Measurements from ENCODE around the gene CD247.

Gene CD247

DNA sequence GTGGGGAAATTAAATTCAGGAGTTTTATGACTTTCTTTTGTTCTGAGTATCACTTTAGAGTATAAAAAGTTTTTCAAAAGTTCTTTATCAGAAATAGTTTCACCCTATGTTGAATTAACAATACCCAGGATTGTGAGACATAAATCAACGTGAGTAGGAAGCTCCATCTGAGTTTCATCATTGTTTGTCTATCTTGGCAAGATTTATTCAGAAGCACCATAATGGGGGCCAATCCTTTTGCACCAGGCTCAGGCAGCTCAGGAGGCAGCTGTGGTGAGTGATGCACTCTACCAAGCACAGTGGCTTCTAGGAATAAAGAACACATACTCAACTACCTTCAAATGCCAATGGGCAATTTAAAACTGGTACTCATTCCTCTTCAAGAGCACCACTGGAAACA lies 23.3 kb upstream of the CD247 start:
- Histone ChIP-seq H3K9ac (ENCODE audit: low read depth, low read length) (no peak overlapping the region), H3K27me3 (ENCODE audit: control insufficient read depth, insufficient read depth, low read length) (no peaks in the 10 kb centered on the region), H3K27ac (ENCODE audit: low read depth, low read length) (no peak overlapping the region), H3K36me3 (ENCODE audit: control insufficient read depth, insufficient read depth, low read length) (peaks cover 17% of the 10 kb centered on the region; the same call in 1 of the 2 replicates), H3K9me3 (ENCODE audit: control insufficient read depth, insufficient read depth, low read length) (no peaks in the 10 kb centered on the region), H3K4me3 (ENCODE audit: low read depth, low read length) (no peak overlapping the region), H3K4me1 (ENCODE audit: control insufficient read depth, insufficient read depth, low read length) (peaks cover 8% of the 10 kb centered on the region; the same call in 1 of the 2 replicates)

GRCh38 chr1:167541003-167541402 lies 22.7 kb upstream of the CD247 start:
- Histone ChIP-seq H3K27me3 (ENCODE audit: control insufficient read depth, insufficient read depth, low read length) (no peaks in the 10 kb centered on the region), H3K9ac (ENCODE audit: low read depth, low read length) (no peak overlapping the region), H3K36me3 (ENCODE audit: control insufficient read depth, insufficient read depth, low read length) (peaks cover 15% of the 10 kb centered on the region; the same call in 1 of the 2 replicates), H3K27ac (ENCODE audit: low read depth, low read length) (no peak overlapping the region), H3K9me3 (ENCODE audit: control insufficient read depth, insufficient read depth, low read length) (no peaks in the 10 kb centered on the region), H3K4me1 (ENCODE audit: control insufficient read depth, insufficient read depth, low read length) (peaks cover 8% of the 10 kb centered on the region; the same call in 1 of the 2 replicates), H3K4me3 (ENCODE audit: low read depth, low read length) (no peak overlapping the region)

GRCh38 chr1:167538657-167539056 lies 20.3 kb upstream of the CD247 start:
- H3K4me3 ChIP-seq (ENCODE audit: low read depth, low read length): no peak overlapping the region
- H3K27me3 ChIP-seq (ENCODE audit: control insufficient read depth, insufficient read depth, low read length): no peaks in the 10 kb centered on the region
- H3K9me3 ChIP-seq (ENCODE audit: control insufficient read depth, insufficient read depth, low read length): no peaks in the 10 kb centered on the region
- no peaks in the 10 kb centered on the region for H3K36me3 ChIP-seq (ENCODE audit: control insufficient read depth, insufficient read depth, low read length)
- peaks cover 8% of the 10 kb centered on the region; the same call in 1 of the 2 replicates for H3K4me1 ChIP-seq (ENCODE audit: control insufficient read depth, insufficient read depth, low read length)
- no peak overlapping the region for H3K27ac ChIP-seq (ENCODE audit: low read depth, low read length)
- H3K9ac ChIP-seq (ENCODE audit: low read depth, low read length): no peak overlapping the region

GRCh38 chr1:167533851-167534300 lies 15.5 kb upstream of the CD247 start:
- Histone ChIP-seq H3K27ac (ENCODE audit: low read depth, low read length) (no peak overlapping the region), H3K4me1 (ENCODE audit: control insufficient read depth, insufficient read depth, low read length) (peaks cover 10% of the 10 kb centered on the region; the same call in 1 of the 2 replicates), H3K36me3 (ENCODE audit: control insufficient read depth, insufficient read depth, low read length) (no peaks in the 10 kb centered on the region), H3K4me3 (ENCODE audit: low read depth, low read length) (no peak overlapping the region), H3K27me3 (ENCODE audit: control insufficient read depth, insufficient read depth, low read length) (no peaks in the 10 kb centered on the region), H3K9me3 (ENCODE audit: control insufficient read depth, insufficient read depth, low read length) (no peaks in the 10 kb centered on the region), H3K9ac (ENCODE audit: low read depth, low read length) (no peak overlapping the region)

DNA sequence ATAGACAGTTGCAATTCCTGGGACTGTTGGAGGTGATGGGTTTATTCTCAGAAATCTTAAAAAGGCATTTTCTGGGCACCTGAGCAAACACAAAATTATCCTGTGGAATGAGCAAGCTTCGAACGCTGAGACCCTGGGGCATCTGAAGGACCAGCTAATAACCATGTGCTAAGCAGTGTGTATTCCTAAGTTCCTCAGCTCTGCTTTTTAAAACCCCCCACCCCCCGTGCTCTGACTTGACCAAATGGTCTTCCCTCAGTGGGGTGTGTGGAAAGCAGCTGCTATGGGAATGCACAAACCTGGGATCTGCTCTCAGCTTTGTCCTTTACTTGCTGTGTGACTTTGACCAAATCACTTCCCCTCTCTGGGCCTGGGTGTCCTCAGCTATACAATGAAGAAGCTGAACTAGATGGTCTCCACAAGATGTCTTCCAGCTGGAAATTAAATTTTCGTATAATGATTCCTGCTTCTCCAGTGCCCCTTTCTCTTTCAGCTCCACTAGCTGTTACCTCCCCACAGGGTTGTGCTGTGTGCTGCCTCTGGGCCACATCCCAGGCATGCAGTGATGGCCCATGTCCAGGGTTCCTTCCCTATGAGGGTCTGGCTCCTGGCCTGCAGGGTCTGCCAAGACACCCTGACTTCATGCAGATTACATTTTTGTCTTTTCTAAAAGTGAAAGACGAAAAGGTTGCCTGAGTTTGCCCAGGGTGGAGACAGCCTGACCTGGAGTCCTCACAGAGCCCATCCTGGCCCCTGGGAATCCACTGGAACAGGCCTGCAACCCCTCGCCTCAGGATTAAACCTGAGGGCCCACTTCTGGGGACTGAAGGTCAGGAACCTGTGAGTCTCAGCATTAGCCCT lies 14.9 kb upstream of the CD247 start:
- Histone ChIP-seq H3K27me3 (ENCODE audit: control insufficient read depth, insufficient read depth, low read length) (no peaks in the 10 kb centered on the region), H3K4me3 (ENCODE audit: low read depth, low read length) (no peak overlapping the region), H3K4me1 (ENCODE audit: control insufficient read depth, insufficient read depth, low read length) (peaks cover 4% of the 10 kb centered on the region; the same call in 1 of the 2 replicates), H3K9me3 (ENCODE audit: control insufficient read depth, insufficient read depth, low read length) (no peaks in the 10 kb centered on the region), H3K36me3 (ENCODE audit: control insufficient read depth, insufficient read depth, low read length) (no peaks in the 10 kb centered on the region), H3K27ac (ENCODE audit: low read depth, low read length) (no peak overlapping the region), H3K9ac (ENCODE audit: low read depth, low read length) (no peak overlapping the region)

GRCh38 chr1:167532375-167532774 lies 14.0 kb upstream of the CD247 start:
- Histone ChIP-seq H3K9me3 (ENCODE audit: control insufficient read depth, insufficient read depth, low read length) (no peaks in the 10 kb centered on the region), H3K4me3 (ENCODE audit: low read depth, low read length) (no peak overlapping the region), H3K27ac (ENCODE audit: low read depth, low read length) (no peak overlapping the region), H3K27me3 (ENCODE audit: control insufficient read depth, insufficient read depth, low read length) (no peaks in the 10 kb centered on the region; the same call in 1 of the 2 replicates), H3K9ac (ENCODE audit: low read depth, low read length) (no peak overlapping the region), H3K36me3 (ENCODE audit: control insufficient read depth, insufficient read depth, low read length) (no peaks in the 10 kb centered on the region), H3K4me1 (ENCODE audit: control insufficient read depth, insufficient read depth, low read length) (peaks cover 4% of the 10 kb centered on the region; the same call in 1 of the 2 replicates)

GRCh38 chr1:167529829-167530474 lies 11.6 kb upstream of the CD247 start:
- H3K27ac ChIP-seq (ENCODE audit: low read depth, low read length): no peak overlapping the region
- H3K9ac ChIP-seq (ENCODE audit: low read depth, low read length): no peak overlapping the region
- H3K4me3 ChIP-seq (ENCODE audit: low read depth, low read length): no peak overlapping the region
- peaks cover 4% of the 10 kb centered on the region; the same call in 1 of the 2 replicates for H3K4me1 ChIP-seq (ENCODE audit: control insufficient read depth, insufficient read depth, low read length)
- H3K36me3 ChIP-seq (ENCODE audit: control insufficient read depth, insufficient read depth, low read length): no peaks in the 10 kb centered on the region
- H3K9me3 ChIP-seq (ENCODE audit: control insufficient read depth, insufficient read depth, low read length): no peaks in the 10 kb centered on the region
- H3K27me3 ChIP-seq (ENCODE audit: control insufficient read depth, insufficient read depth, low read length): peaks cover 6% of the 10 kb centered on the region; the same call in 1 of the 2 replicates

DNA sequence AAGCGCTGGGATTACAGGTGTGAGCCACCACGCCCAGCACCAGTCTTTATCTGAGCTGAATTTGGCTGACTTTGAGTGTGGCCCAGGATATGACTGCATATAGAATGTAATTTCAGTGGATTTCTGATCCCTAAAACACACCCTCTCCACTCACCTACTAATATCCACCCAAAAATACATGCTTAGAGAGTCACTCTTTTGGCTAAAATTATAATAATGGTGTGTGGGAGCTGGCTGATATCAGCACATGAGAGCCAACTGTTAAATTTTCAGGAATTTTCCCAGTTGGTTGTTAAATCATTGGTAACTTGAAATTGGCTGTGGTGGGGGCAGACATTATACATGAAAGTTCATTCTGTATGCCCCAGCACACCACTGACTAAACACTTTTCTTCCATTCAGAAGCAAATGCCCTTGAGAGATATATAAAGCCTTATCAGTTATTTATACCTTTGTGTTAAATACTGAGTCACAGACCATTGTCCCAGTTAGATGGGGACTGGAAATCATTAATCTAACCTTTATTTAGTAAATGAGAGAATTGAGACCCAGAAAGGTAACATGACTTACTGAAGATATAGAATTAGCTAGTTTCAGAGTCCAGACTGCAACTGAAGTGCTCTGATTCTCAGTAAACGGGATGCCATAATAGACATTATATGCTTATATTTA lies 9.9 kb upstream of the CD247 start:
- Histone ChIP-seq H3K9ac (ENCODE audit: low read depth, low read length) (no peak overlapping the region), H3K27ac (ENCODE audit: low read depth, low read length) (peak overlapping the region; percentile 5), H3K9me3 (ENCODE audit: control insufficient read depth, insufficient read depth, low read length) (no peaks in the 10 kb centered on the region), H3K4me1 (ENCODE audit: control insufficient read depth, insufficient read depth, low read length) (no peaks in the 10 kb centered on the region), H3K36me3 (ENCODE audit: control insufficient read depth, insufficient read depth, low read length) (no peaks in the 10 kb centered on the region), H3K4me3 (ENCODE audit: low read depth, low read length) (no peak overlapping the region), H3K27me3 (ENCODE audit: control insufficient read depth, insufficient read depth, low read length) (peaks cover 6% of the 10 kb centered on the region; the same call in 1 of the 2 replicates)

GRCh38 chr1:167526667-167527383 lies 8.5 kb upstream of the CD247 start:
- Histone ChIP-seq H3K9ac (ENCODE audit: low read depth, low read length) (no peak overlapping the region), H3K27me3 (ENCODE audit: control insufficient read depth, insufficient read depth, low read length) (peaks cover 6% of the 10 kb centered on the region; the same call in 1 of the 2 replicates), H3K4me1 (ENCODE audit: control insufficient read depth, insufficient read depth, low read length) (no peaks in the 10 kb centered on the region), H3K27ac (ENCODE audit: low read depth, low read length) (no peak overlapping the region), H3K36me3 (ENCODE audit: control insufficient read depth, insufficient read depth, low read length) (no peaks in the 10 kb centered on the region), H3K9me3 (ENCODE audit: control insufficient read depth, insufficient read depth, low read length) (no peaks in the 10 kb centered on the region), H3K4me3 (ENCODE audit: low read depth, low read length) (no peak overlapping the region)

- H3K27ac ChIP-seq (ENCODE audit: low read depth, low read length): no peak overlapping the region
- no peak overlapping the region for H3K4me3 ChIP-seq (ENCODE audit: low read depth, low read length)
- H3K9me3 ChIP-seq (ENCODE audit: control insufficient read depth, insufficient read depth, low read length): no peaks in the 10 kb centered on the region
- H3K4me1 ChIP-seq (ENCODE audit: control insufficient read depth, insufficient read depth, low read length): no peaks in the 10 kb centered on the region
- H3K27me3 ChIP-seq (ENCODE audit: control insufficient read depth, insufficient read depth, low read length): peaks cover 6% of the 10 kb centered on the region; the same call in 1 of the 2 replicates
- H3K9ac ChIP-seq (ENCODE audit: low read depth, low read length): no peak overlapping the region
- H3K36me3 ChIP-seq (ENCODE audit: control insufficient read depth, insufficient read depth, low read length): no peaks in the 10 kb centered on the region
Measured at GRCh38 chr1:167524651-167525050, 6.3 kb upstream of the CD247 start.

All from HUES48 (cell line).